ENCODE data around the gene TBL1Y.

DNA sequence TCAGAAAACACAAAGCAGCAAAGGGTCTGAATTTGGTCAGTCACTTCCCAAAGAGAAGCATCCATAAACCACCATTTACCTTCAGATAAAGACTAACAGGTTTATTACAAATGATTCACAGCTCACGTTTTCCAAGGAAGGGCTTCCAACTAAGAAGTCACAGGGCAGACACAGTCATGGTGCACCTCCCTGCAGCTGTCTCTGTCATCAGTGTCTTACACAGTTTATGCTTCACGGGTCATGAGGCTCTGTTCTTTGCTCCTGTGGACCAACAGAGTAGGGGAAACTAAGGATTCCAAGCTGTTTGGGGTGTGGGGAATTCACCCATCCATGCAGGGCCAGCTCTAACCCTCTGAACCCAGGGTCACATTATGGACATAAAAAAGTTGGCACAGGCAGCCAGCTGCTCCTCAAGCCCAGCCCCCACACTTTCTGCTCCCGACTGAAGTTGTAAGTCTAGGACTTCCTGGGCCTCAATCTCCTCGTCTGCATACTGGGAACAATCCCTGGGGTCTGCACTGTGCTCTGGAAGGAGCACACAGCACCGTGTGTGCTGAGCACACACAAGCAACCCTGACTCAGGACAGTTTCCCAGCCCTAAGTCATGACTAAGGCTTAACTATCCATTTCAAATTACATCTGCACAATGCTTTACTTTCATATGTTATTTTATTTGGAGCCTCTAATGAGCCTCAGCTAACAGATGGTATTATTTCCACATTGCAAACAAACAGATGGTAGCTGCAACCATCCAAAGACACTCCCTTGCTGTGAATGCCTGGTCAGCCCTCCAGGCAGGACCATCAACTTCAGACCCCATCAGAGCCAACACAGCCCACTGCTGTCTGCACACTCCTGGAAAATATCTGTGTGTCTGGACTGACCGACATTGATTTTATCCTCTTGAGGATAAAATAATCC, 214.9 kb downstream of the TBL1Y start:
- TF ChIP-seq CTCF (IDR thresholded peaks at IDR 0.05; ENCODE audit: poor library complexity, severe bottlenecking) (no peak), EZH2 (IDR thresholded peaks at IDR 0.05; ENCODE audit: borderline replicate concordance, insufficient read depth, low read length, poor library complexity, severe bottlenecking) (no peak), POLR2AphosphoS5 (IDR thresholded peaks at IDR 0.05) (no peak), MXI1 (conservative IDR thresholded peaks at IDR 0.05; ENCODE audit: poor library complexity, severe bottlenecking) (no peak), REST (IDR thresholded peaks at IDR 0.05; ENCODE audit: borderline replicate concordance) (no peak), EP300 (conservative IDR thresholded peaks at IDR 0.05; ENCODE audit: poor library complexity, severe bottlenecking) (no peak), RAD21 (conservative IDR thresholded peaks at IDR 0.05) (no peak), SMC3 (conservative IDR thresholded peaks at IDR 0.05; ENCODE audit: poor library complexity) (no peak), TAF1 (IDR thresholded peaks at IDR 0.05; ENCODE audit: low read depth) (no peak)

Data from neural cell (in vitro differentiated cells).